Fibroblast of skin of right quadriceps (primary cell): ENCODE measurements around the gene SNRNP25.
"Not testable (repeated sequence)": the region's sequence is repeated elsewhere in the genome, so short reads cannot be mapped to it uniquely, and the experiment has no call there.

Source experiments
- DNase-seq: peaks from one replicate; pipeline ENCODE4 v3.0.0-alpha.2; 2013

SNRNP25 gene

DNA sequence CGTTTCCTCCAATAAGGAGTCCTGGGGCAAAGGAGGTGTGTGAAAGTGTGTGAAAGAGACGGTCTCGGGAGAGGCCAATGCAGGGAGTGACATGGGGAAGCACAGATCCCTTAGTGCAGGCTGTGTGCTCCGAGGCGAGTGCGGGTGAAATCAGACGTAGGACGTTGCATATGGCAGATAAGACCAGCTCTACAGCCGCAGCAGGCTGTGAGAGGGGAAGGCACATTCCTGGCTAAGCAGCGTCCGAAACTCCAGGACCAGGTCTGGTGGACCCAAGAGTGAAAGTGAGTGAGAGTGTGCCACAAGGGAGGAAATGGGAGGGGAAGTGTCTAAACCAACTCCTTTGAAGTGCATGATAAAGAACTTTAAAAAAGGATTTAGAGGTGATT, 11.6 kb upstream of the SNRNP25 start:
- DNase-seq: no peak

- no peak for DNase-seq
Observed at GRCh38 chr16:42691-43090, 10.9 kb upstream of the SNRNP25 start.

DNA sequence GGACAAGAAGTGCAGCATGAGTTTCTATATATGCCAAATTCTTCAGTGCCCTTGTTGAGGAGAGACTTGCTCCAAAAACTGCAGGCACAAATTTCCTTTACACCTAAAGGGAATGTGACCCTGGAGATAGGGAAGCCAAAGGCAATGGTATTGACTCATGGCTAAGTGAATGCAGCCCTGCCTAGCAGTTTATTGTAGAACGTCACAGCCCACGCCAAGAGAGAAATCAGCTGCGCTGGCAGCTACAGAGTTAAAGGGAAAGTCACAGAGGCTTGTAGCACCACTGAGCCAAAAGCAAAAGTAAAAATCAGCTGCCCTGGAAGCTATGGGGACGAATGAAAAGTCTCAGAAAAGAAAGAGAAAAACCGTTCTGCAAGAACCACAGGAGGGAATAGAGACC, 10.3 kb upstream of the SNRNP25 start:
- DNase-seq: no peak

- no peak for DNase-seq
Observed at GRCh38 chr16:44655-45054, 9.0 kb upstream of the SNRNP25 start.

DNA sequence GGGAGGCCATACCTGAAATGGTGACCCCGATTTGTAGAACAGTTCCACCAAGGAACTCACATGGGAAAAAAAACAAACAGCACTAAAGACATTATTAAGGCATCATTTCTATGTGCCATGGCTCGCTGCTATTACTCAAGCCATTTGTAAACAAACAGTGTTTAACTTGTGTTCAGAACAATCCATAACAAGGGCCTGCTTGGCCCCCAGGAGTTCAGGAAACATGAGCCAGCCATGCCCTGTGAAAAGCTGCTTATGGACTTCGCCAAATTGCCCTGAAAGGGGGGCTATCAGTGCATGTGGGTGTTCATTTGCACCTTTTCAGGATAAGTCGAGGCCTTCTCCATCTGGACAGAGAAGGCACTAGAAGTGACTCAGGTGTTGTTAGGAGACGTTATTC, 8.2 kb upstream of the SNRNP25 start:
- DNase-seq: no peak

DNA sequence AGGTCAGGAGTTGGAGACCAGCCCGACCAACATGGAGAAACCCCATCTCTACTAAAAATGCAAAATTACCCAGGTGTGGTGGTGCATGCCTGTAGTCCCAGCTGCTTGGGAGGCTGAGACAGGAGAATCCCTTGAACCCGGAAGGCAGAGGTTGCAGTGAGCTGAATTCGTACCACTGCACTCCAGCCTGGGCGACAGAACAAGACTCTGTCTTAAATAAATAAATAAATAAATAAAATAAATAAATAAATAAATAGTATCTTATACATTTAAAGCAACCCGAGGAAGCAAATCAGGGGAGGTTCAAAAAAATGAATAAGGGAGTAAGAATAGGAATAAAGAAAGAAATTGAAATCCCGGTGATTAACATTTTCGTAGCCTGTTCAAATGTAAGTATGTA, 7.1 kb upstream of the SNRNP25 start:
- DNase-seq: not testable (repeated sequence)

DNA sequence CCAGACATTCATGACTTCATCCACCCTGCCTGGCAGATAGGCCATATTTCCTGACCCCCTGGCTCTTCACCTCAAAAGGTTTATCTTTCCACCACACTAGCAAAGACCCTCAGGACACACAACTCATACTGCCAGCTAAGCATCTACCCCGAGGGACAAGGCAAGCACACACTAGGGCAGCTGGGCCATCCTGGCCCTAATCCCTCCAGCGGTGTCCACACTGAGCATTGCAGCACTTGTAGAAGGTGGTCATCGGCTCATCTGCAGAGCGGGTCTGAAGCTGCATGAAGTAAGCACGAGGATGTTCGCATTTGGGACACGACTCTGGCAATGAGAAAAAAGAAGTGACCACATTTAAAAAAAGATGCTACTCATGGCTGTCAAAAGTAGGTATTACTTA, 6.4 kb upstream of the SNRNP25 start:
- no peak for DNase-seq

DNA sequence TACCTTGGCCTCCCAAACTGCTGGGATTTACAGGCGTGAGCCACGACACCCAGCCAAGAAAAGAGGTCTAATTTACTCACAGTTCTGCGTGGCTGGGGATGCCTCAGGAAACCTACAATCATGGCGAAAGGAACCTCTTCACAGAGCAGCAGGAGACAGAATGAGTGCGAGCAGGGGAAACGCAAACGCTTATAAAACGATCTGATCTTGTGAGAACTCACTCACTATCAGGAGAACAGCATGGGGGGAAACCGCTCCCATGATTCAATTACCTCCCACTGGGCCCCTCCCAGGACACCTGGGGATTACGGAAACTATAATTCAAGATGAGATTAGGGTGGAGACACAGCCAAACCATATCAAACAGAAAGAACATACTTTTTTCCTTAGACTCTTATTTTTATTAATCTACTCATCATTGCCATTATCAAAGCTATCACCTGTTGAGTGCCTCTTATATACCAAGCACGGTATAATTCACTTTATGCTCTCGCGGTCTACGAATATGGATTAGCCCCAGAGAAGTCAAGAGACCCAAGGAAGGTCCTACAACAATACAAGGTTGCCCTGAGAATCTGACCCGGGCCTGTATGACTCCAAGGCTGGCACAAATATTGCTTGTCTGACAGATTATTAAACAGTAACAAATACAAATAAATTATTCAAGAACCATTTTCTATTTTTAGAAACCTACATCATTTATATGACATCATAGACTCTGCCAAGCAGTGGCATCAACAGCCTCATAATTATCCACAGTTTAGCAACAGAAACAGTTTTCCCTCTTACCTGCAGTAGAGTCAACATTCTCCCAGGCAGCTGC, 2.6 kb upstream of the SNRNP25 start:
- no peak for DNase-seq

- no peak for DNase-seq
Observed at GRCh38 chr16:54237-54581, 581 bp downstream of the SNRNP25 start.

DNA sequence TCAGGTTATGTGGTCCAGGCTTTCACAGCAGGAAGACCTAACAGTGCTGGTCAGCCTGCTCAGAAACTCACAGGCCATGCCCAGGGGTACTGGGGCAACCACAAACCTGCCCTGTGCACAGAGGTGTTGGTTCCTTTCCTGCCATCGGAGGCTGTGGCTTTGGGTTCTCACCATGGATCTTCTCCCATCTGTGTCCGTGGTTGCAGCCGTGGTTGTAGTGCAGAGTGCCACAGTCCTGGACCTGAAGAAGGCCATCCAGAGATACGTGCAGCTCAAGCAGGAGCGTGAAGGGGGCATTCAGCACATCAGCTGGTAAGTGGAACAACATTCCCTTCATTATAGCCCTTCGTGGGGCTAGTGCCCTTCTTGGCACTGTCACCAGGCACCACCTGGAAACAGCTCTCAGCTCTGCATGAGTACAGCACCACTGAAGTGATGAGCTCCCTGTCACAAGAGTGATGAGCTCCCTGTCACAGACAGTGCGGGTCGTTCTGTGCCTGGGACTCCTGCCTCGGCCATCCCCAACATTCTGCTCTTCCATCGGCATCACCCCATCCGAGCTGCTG, 2.0 kb downstream of the SNRNP25 start:
- DNase-seq: no peak

DNA sequence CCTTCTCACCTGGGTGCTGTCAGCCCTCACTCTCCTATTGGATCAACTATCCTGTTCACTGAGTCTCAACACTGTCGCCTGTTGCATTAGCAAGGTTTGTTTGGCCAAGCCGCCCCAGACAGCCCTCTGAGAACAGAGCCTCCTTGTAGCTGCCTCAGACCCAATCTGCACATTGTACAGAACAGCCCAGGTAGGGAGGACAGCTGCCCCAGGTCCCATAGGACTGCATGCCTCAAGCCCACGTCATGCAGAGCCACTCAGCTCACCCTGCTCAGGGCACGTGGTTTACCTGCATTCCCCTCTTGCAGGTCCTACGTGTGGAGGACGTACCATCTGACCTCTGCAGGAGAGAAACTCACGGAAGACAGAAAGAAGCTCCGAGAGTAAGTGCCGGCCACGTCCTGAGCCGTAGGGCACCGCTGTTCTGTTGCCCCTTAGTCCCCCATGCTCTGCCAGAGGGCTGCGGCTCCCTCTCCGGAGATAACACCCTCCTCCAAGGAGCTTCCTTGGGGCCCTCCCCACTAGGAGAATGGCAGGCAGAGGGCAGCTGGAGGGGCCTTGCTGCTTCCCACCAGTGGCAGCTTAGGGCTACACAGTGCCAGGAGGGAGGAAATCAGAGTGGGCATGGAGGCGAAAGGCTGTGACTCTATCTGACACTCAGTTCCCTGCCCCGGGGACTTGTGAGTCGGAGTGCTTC, 2.8 kb downstream of the SNRNP25 start:
- no peak for DNase-seq

DNA sequence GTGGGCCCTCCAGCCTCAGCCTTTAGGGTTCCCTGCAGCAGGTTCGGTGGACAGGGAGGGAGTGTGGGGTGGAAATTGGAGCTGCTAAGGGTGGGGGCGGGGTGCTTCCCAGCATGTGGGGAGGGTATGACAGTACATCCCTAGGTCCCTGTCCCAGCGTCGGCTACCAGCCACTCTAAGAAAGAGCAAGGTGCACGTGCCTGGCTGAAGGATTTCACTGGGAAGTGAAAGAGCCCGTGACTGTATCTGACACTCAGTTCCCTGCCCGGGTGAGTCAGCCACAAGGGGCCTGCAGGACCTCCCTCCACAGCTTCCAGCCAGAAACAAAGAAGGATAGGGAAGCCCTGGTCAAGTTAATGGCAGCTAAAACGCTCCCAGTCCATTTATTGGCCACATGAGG, 4.1 kb downstream of the SNRNP25 start:
- no peak for DNase-seq

DNA sequence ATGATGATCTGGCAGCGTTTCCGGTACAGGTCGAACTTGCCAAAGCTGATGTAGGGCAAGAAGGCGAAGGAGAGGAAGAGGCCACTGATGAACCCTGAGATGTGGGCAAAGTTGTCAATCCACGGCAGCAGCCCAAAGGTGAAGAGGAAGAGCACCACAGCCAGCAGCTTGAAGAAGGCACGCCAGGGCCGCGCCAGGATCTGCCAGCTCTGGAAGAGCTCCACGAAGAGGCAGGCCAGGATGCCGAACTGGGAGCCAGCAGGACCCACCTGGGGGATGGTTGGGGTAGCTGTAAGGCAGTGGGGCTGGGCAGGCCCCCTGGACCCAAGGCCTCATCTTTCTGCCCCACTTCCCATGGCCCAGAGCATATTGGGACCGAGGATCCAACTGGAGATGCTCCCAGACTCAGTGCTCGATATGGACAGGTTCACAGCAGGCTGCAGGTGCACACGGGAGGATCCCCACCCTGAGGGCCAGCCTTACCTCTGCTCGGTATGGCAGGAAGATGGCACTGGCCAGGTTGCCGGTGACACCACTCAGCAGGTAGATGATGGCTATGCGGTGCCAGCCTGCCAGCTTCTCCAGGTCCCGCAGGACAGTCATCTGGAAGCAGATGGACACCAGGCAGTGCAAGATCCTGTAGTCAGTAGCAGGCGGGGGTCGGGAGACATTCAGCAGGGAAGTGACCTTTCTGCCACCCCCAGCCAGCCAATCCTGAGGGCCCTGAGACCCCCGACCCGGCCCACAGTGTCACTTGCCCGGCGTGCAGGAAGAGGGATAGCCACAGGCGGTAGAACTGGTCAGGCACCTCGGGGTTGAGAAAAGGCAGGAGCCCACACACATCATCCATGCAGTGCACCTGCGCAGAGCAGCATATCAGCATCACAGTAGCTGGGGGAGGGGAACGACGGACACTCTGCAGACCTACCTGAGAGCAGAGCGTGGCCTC, 5.1 kb downstream of the SNRNP25 start:
- no peak for DNase-seq

DNA sequence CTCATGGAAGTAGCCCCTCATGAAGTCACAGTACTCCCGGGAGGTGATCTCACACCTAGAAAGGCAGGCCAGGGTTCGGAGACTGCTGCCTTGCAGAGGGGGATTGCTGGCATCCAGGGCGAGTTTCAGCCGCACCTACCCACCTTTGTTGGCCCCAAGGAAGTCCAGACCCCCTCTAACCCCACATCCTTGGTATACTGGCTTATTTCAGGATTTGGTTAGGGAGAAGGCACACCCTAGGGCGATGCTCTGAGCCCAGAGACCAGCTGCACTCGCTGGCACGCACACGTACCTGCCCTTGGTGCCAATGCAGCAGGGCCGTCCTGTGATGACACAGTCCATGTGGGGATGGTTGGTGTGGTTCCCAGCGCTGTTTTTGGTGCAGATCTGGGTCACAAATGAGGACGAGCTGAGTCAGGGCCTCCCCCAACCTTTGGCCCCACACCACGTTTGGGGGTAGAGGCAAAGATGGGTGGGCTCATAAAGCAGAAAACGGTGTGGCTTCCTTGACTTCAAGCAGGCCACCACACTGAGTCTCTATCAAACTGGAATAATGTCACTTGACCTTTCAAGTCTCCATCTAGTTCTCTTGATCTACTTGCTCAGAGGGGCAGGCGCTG, 5.9 kb downstream of the SNRNP25 start:
- DNase-seq: no peak

DNA sequence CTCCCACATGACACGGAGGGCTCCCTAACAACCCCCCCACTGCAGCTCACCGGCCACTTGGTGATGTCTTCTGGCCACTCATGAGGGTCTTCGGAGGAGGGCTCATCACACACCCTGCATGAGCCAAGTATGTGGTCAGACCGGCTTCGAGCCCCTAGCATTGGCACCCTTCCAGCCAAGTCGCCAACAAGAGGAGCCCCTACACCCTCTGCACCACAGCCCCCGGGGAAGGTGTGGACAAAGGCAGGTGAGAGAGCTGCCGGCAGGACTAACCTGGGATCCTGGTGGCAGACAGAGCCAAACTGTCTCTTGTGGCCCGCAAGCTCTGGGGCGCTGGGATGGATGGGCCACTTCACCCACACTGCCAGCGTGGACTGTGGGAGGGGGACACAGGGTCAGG, 6.5 kb downstream of the SNRNP25 start:
- no peak for DNase-seq

DNA sequence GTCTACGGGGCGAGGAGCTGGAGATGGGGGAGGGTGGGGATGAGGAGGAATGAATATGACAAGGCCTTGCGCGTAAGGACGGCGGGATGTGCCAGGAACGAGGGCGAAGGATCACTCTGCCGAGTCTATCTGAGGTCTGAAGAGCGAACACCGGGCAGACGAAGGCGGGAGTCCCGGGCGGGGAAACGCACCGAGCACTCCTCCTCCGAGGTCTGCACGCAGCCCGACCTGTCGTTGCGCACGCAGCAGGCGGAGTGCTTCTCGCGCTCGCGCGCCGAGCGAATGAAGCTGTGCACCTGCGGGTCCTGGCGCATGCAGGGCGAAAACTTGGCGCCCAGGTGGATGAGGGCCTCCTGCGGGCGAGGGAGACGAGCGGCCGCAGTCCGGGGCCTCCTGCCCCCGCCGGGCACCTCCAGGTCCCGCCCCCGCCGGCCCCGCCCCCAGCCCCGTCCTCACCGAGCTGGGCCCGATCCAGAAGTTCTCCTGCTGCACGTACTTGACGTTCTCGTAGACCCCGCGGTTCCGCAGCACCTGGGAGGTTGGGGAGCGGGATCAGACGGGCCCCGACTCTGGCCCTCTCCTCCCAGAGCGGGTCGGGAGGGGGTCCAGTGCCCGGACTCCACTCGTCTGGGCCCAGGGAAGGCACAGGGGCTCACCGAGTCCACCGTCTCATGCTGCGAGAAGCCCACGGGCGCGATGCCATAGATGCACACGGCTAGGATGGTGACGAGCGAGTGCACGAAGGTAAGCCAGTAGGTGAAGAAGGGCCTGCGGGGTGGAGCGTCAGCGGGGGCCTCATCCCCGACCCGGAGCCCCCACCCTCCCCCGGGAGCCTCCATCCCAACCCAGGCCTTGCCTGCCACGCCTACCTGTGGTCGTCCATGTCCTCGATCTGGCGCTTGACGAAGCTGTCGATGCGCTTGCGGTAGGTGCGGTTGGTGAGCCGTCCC, 7.6 kb downstream of the SNRNP25 start:
- DNase-seq: no peak

- DNase-seq: no peak
Observed at GRCh38 chr16:61879-62281, 8.3 kb downstream of the SNRNP25 start.

DNA sequence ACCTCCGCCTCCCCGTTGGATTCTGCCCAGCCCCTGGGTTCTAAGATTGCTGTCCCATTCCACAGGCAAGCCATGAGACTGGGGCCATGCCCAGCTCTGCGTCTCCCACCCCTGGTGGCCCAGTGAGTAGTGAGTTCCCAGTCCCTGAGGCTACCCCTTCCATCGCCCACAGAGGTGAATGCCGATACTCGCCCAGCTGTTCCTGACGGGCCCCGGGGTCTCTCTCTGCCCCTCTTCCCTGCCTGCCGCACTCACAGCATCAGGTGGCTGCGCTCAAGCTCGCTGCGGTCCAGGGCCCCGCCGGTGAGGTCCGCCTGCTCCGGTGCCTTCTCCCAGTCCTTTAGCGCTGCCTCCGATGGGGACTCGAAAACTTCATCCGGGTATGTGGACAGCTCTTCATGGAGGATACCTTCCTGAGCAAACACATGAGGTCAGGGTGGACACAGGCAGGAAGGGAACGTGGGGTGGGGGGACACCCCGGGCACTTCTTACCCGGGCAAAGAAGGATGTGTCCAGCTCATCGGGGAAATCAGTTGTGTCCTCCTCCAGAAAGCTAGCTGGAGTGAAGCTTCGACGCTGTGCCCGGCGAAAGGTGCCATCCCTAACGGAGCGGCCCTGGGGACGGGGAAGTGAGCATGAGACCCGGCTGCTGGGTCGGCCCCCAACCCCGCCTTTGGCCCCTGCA, 8.8 kb downstream of the SNRNP25 start:
- DNase-seq: no peak

DNA sequence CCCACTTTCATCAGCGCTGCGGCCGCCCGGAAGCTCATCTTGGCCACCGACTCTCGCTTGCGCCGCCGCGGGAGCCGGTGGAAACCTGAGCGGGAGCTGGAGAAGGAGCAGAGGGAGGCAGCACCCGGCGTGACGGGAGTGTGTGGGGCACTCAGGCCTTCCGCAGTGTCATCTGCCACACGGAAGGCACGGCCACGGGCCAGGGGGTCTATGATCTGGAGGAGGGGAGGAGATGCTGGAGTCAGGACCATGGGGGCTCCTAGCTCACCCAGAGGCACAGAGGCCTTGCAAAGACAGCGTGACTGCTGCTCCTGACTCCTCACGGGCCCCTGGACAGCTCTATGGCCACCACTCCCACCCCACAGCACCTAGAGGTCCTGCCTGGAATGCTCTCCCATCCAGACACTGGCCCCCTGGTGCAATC, 9.4 kb downstream of the SNRNP25 start:
- no peak for DNase-seq

DNA sequence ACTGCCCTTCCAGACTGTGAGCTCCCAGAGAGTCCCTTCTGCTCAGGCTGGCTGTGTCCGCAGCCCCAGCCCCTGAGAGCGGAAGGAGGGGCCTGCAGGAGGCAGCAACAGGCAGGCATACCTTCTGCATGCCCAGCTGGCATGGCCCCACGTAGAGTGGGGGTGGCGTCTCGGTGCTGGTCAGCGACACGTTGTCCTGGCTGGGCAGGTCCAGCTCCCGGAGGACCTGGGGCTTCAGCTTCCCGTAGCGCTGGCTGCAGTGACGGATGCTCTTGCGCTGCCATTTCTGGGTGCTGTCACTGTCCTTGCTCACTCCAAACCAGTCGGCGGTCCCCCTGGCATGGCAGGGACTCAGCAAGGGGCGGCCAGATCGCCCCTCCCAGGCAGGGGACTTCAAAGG, 9.8 kb downstream of the SNRNP25 start:
- DNase-seq: no peak
